ENCODE results near the gene COPS9. TPM values are rescaled to one million over a fixed set of nuclear protein-coding genes. Genes with fewer than 3 reads are reported as not detected.
A peak's percentile ranks its signal among the peaks of the same experiment; 100 is the strongest.

The COPS9 gene
- total RNA-seq, 1 donor = 73.0 TPM

- TF ChIP-seq CTCF (IDR thresholded peaks at IDR 0.05; ENCODE audit: insufficient read depth, low read length) = no peak
- H3K4me3 ChIP-seq (ENCODE audit: low read depth, low read length) = no peak overlapping the region
- DNase-seq (ENCODE audit: low read depth) = no peak
Measured at GRCh38 chr2:240140920-240141319, 4.8 kb upstream of the COPS9 start.

- H3K4me3 ChIP-seq (ENCODE audit: low read depth, low read length) = no peak within 1 kb of the TSS
- TF ChIP-seq CTCF (IDR thresholded peaks at IDR 0.05; ENCODE audit: insufficient read depth, low read length) = no peak
- no peak for DNase-seq (ENCODE audit: low read depth)
Measured at GRCh38 chr2:240140511-240140910, 4.4 kb upstream of the COPS9 start, which contains the start of gene OTOS. Gene OTOS, minus strand, starts transcription at chr2:240140658. Its CDS starts 332 bp downstream, at chr2:240140326.

- TF ChIP-seq CTCF (IDR thresholded peaks at IDR 0.05; ENCODE audit: insufficient read depth, low read length) = no peak
- no peak for DNase-seq (ENCODE audit: low read depth)
- H3K4me3 ChIP-seq (ENCODE audit: low read depth, low read length) = no peak overlapping the region
Measured at GRCh38 chr2:240139666-240140393, 3.7 kb upstream of the COPS9 start.

GRCh38 chr2:240139011-240139441 lies 2.9 kb upstream of the COPS9 start:
- no peak overlapping the region for H3K4me3 ChIP-seq (ENCODE audit: low read depth, low read length)
- no peak for TF ChIP-seq CTCF (IDR thresholded peaks at IDR 0.05; ENCODE audit: insufficient read depth, low read length)
- DNase-seq (ENCODE audit: low read depth) = no peak

- TF ChIP-seq CTCF (IDR thresholded peaks at IDR 0.05; ENCODE audit: insufficient read depth, low read length) = no peak
- DNase-seq (ENCODE audit: low read depth) = peak; percentile 8
- H3K4me3 ChIP-seq (ENCODE audit: low read depth, low read length) = no peak overlapping the region
Measured at GRCh38 chr2:240138254-240138984, 2.3 kb upstream of the COPS9 start.

- no peak for TF ChIP-seq CTCF (IDR thresholded peaks at IDR 0.05; ENCODE audit: insufficient read depth, low read length)
- no peak overlapping the region for H3K4me3 ChIP-seq (ENCODE audit: low read depth, low read length)
- no peak for DNase-seq (ENCODE audit: low read depth)
Measured at GRCh38 chr2:240137596-240138253, 1.6 kb upstream of the COPS9 start.
